Neural cell (in vitro differentiated cells): ENCODE results near the gene DOCK2. TPM values are rescaled to one million over a fixed set of nuclear protein-coding genes. Genes with fewer than 3 reads are reported as not detected.

Experiments
- H2AFZ ChIP-seq: fragments of 200-600, 300-800 bp; sonication (generic), shearing (Covaris generic); 2 replicates; pipeline ENCODE4 v1.6.0; 2014; ENCODE audit warnings: low read depth, mild to moderate bottlenecking, antibody characterized with exemption, low read length, moderate library complexity
- H3F3A ChIP-seq: fragments of 200-600 bp; shearing (Covaris generic); 2 replicates; pipeline ENCODE4 v1.6.1; 2016; ENCODE audit warnings: mild to moderate bottlenecking, moderate library complexity, mixed read lengths, antibody characterized with exemption, low read length; ENCODE audit not compliant: insufficient read depth, poor library complexity, severe bottlenecking
- H3K27ac ChIP-seq: fragments of 200-600, 300-800 bp; sonication (generic), shearing (Covaris generic); 2 replicates; pipeline ENCODE4 v1.5.1; 2014; ENCODE audit warnings: mild to moderate bottlenecking, low read length, moderate library complexity
- H3K27me3 ChIP-seq: fragments of 300-800, 200-600 bp; sonication (generic), shearing (Covaris generic); 2 replicates; pipeline ENCODE4 v1.6.0; 2014; ENCODE audit warnings: mild to moderate bottlenecking, low read depth, low read length, moderate library complexity; ENCODE audit not compliant: insufficient read depth
- H3K36me3 ChIP-seq: fragments of 300-800, 200-600 bp; sonication (generic), shearing (Covaris generic); 2 replicates; pipeline ENCODE4 v1.5.1; 2014; ENCODE audit warnings: mild to moderate bottlenecking, antibody characterized with exemption, low read length, moderate library complexity; ENCODE audit not compliant: insufficient read depth
- H3K4me2 ChIP-seq: fragments of 300-800, 200-600 bp; sonication (generic), shearing (Covaris generic); 2 replicates; pipeline ENCODE4 v1.6.0; 2014; ENCODE audit warnings: mild to moderate bottlenecking, low read length
- H3K4me3 ChIP-seq: fragments of 300-800, 200-600 bp; sonication (generic), shearing (Covaris generic); 2 replicates; pipeline ENCODE4 v1.5.1; 2014; ENCODE audit warnings: mild to moderate bottlenecking, low read length, moderate library complexity
- H3K79me2 ChIP-seq: fragments of 200-600 bp; shearing (Covaris generic); replicated peaks from 2 replicates; pipeline ENCODE4 v1.6.0; 2014; ENCODE audit warnings: mild to moderate bottlenecking, low read length, moderate library complexity; ENCODE audit not compliant: insufficient read depth
- H3K9ac ChIP-seq: fragments of 300-800, 200-600 bp; sonication (generic), shearing (Covaris generic); 2 replicates; pipeline ENCODE4 v1.6.1; 2016; ENCODE audit warnings: mild to moderate bottlenecking, low read length, mixed read lengths
- H3K9me2 ChIP-seq: fragments of 200-600 bp; shearing (Covaris generic); 2 replicates; pipeline ENCODE4 v1.6.1; 2016; ENCODE audit warnings: mild to moderate bottlenecking, low read length, mixed read lengths; ENCODE audit not compliant: insufficient read depth
- H3K9me3 ChIP-seq: fragments of 200-600, 300-800 bp; sonication (generic), shearing (Covaris generic); 2 replicates; pipeline ENCODE4 v1.6.1; 2016; ENCODE audit warnings: mild to moderate bottlenecking, mixed run types, low read length, moderate library complexity, mixed read lengths
- H4K20me1 ChIP-seq: fragments of 200-600 bp; shearing (Covaris generic); 2 replicates; pipeline ENCODE4 v1.6.1; 2016; ENCODE audit warnings: mild to moderate bottlenecking, mixed run types; ENCODE audit not compliant: insufficient read depth
- EP300 ChIP-seq: fragments of 450-650 bp; conservative IDR thresholded peaks from 2 replicates; pipeline ENCODE4 v1.6.1; 2014; ENCODE audit warnings: antibody characterized with exemption, mild to moderate bottlenecking, moderate library complexity; ENCODE audit not compliant: poor library complexity, severe bottlenecking
- EZH2 ChIP-seq: fragments of 200-600, 300-800 bp; shearing (Covaris generic), sonication (generic); IDR thresholded peaks from 2 replicates; pipeline ENCODE4 v1.6.1; 2014; ENCODE audit warnings: antibody characterized with exemption, low read length, borderline replicate concordance, mild to moderate bottlenecking; ENCODE audit not compliant: insufficient read depth, poor library complexity, severe bottlenecking
- MXI1 ChIP-seq: fragments of 450-650 bp; conservative IDR thresholded peaks from 2 replicates; pipeline ENCODE4 v1.6.1; 2014; ENCODE audit warnings: antibody characterized with exemption, mild to moderate bottlenecking; ENCODE audit not compliant: poor library complexity, severe bottlenecking
- POLR2AphosphoS5 ChIP-seq: IDR thresholded peaks from 2 replicates; pipeline ENCODE4 v1.6.1; 2012
- RAD21 ChIP-seq: fragments of 450-650 bp; conservative IDR thresholded peaks from 2 replicates; pipeline ENCODE4 v1.6.1; 2014; ENCODE audit warnings: antibody characterized with exemption, mild to moderate bottlenecking, moderate library complexity
- SMC3 ChIP-seq: fragments of 450-650 bp; conservative IDR thresholded peaks from 2 replicates; pipeline ENCODE4 v1.6.1; 2014; ENCODE audit warnings: antibody characterized with exemption, mild to moderate bottlenecking, moderate library complexity; ENCODE audit not compliant: poor library complexity
- TAF1 ChIP-seq: IDR thresholded peaks from 2 replicates; pipeline ENCODE4 v1.6.1; 2012; ENCODE audit warnings: low read depth
- polyA plus RNA-seq: library from polyadenylated mRNA; depleted of rRNA; stranded (reverse); fragments of >200 nt; gene quantifications from 2 replicates; pipeline ENCODE4 v1.2.3, GENCODE V29; 2014
- TF ChIP-seq, protein P1 (sequence below): IDR thresholded peaks from 2 replicates; pipeline ENCODE4 v1.6.1; 2012; ENCODE audit warnings: borderline replicate concordance
- TF ChIP-seq, protein P2 (sequence below): fragments of 450-650 bp; IDR thresholded peaks from 2 replicates; pipeline ENCODE4 v1.5.1; 2014; ENCODE audit warnings: antibody characterized with exemption, mild to moderate bottlenecking, moderate library complexity; ENCODE audit not compliant: poor library complexity, severe bottlenecking

Gene DOCK2
- polyA plus RNA-seq, 1 donor from 2014 or later: 0.15 TPM

DNA sequence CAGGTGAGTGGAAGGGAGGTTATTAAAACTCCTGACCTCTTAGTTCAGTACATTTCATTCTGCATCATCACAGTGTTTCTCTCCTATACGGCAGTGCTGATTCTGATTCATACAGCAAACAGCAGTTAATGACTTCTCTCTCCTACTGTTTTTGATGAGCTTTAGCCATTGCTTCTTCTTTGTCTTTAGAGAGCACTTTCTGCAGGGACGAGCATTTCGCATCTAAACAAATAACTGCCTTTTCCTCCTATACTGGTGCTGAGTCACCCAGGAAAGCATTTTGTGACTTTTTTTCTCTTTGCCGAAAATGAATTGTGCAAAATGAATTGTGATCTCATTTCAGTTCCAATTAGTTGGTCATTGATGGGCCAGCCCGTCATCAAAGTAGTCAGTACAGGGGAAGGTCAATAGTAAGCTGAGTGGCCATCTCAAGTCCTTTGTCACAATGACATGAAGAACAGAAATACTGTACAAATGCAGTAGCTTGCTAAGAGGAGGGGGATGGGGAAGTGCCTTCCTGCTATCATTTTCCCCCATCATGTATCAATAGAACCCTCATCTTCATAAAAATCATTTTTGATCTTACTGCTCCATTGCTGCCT lies 244.7 kb downstream of the DOCK2 start:
- Histone ChIP-seq H3K27me3 (no peaks in the 10 kb centered on the region), H3K9me3 (no peaks in the 10 kb centered on the region), H3K9ac (no peak overlapping the region), H3K79me2 (no peaks in the 10 kb centered on the region), H2AFZ (no peak overlapping the region), H4K20me1 (no peaks in the 10 kb centered on the region), H3K36me3 (no peaks in the 10 kb centered on the region), H3K9me2 (no peaks in the 10 kb centered on the region), H3K27ac (no peak overlapping the region), H3F3A (no peaks in the 10 kb centered on the region), H3K4me3 (no peak overlapping the region), H3K4me2 (no peak overlapping the region)
- TF ChIP-seq, protein P1, sequence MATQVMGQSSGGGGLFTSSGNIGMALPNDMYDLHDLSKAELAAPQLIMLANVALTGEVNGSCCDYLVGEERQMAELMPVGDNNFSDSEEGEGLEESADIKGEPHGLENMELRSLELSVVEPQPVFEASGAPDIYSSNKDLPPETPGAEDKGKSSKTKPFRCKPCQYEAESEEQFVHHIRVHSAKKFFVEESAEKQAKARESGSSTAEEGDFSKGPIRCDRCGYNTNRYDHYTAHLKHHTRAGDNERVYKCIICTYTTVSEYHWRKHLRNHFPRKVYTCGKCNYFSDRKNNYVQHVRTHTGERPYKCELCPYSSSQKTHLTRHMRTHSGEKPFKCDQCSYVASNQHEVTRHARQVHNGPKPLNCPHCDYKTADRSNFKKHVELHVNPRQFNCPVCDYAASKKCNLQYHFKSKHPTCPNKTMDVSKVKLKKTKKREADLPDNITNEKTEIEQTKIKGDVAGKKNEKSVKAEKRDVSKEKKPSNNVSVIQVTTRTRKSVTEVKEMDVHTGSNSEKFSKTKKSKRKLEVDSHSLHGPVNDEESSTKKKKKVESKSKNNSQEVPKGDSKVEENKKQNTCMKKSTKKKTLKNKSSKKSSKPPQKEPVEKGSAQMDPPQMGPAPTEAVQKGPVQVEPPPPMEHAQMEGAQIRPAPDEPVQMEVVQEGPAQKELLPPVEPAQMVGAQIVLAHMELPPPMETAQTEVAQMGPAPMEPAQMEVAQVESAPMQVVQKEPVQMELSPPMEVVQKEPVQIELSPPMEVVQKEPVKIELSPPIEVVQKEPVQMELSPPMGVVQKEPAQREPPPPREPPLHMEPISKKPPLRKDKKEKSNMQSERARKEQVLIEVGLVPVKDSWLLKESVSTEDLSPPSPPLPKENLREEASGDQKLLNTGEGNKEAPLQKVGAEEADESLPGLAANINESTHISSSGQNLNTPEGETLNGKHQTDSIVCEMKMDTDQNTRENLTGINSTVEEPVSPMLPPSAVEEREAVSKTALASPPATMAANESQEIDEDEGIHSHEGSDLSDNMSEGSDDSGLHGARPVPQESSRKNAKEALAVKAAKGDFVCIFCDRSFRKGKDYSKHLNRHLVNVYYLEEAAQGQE: no peak
- TF ChIP-seq, protein P2, sequence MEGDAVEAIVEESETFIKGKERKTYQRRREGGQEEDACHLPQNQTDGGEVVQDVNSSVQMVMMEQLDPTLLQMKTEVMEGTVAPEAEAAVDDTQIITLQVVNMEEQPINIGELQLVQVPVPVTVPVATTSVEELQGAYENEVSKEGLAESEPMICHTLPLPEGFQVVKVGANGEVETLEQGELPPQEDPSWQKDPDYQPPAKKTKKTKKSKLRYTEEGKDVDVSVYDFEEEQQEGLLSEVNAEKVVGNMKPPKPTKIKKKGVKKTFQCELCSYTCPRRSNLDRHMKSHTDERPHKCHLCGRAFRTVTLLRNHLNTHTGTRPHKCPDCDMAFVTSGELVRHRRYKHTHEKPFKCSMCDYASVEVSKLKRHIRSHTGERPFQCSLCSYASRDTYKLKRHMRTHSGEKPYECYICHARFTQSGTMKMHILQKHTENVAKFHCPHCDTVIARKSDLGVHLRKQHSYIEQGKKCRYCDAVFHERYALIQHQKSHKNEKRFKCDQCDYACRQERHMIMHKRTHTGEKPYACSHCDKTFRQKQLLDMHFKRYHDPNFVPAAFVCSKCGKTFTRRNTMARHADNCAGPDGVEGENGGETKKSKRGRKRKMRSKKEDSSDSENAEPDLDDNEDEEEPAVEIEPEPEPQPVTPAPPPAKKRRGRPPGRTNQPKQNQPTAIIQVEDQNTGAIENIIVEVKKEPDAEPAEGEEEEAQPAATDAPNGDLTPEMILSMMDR: no peak
- TF ChIP-seq MXI1 (no peak), SMC3 (no peak), TAF1 (no peak), EP300 (no peak), EZH2 (no peak), POLR2AphosphoS5 (no peak), RAD21 (no peak)

DNA sequence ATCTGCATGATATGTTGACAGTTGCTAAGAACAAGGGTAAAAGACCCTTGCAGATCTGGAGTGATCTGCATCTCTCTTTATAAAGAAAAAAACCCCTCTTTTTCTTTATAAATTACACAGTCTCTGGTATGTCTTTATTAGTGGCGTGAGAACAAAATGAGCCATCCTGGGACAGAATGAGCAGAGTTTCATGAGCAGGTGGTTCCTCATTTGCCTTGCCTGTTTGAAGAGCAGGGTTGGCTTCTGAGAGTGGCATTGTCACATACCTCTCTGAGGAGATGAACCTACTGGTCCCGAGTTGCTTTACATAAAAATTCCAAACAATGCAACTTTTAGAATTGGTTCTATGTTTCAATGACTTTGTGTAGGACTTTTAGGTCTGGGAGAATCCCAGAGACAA lies 249.0 kb downstream of the DOCK2 start:
- TF ChIP-seq TAF1 (no peak), RAD21 (no peak), MXI1 (no peak), EP300 (no peak), POLR2AphosphoS5 (no peak)
- TF ChIP-seq, protein P2: no peak
- Histone ChIP-seq H2AFZ (no peak overlapping the region), H4K20me1 (no peaks in the 10 kb centered on the region), H3K79me2 (no peaks in the 10 kb centered on the region), H3K27me3 (no peaks in the 10 kb centered on the region), H3K9ac (no peak overlapping the region), H3K4me3 (no peak overlapping the region), H3K36me3 (no peaks in the 10 kb centered on the region), H3K4me2 (no peak overlapping the region), H3F3A (no peaks in the 10 kb centered on the region), H3K9me2 (no peaks in the 10 kb centered on the region), H3K27ac (no peak overlapping the region), H3K9me3 (no peaks in the 10 kb centered on the region)
